T-helper 2 cell (primary cell): ENCODE measurements around the gene DOCK7.
"Not testable (repeated sequence)": the region's sequence is repeated elsewhere in the genome, so short reads cannot be mapped to it uniquely, and the experiment has no call there.

Source experiments
- DNase-seq, 5 experiments: peaks; one replicate each; pipeline versions ENCODE4 v3.0.0 to v3.0.0-alpha.2; 2012 to 2022

Gene DOCK7

GRCh38 chr1:62694479-62694878 lies 6.3 kb upstream of the DOCK7 start:
- not testable (repeated sequence) for DNase-seq

DNA sequence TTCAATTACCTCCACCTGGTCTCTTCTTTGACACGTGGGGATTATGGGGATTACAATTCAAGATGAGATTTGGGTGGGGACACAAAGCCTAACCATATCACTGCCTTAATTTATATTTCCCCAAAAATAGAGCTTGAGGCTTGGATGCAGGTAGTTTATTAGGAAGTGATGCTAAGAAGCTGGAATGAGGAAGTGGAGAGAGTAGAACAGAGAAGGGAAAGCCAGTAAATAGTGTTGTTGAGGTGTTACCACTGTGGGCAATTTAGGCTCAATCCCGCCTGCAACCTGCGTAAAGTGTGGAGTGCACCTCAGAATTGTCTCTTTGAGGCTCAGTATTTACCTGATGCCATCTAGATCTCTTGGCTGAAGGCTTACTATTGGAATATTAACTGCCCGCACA lies 4.9 kb upstream of the DOCK7 start:
- no peak for DNase-seq

GRCh38 chr1:62691062-62691844 lies 3.1 kb upstream of the DOCK7 start:
- DNase-seq, result no peak

GRCh38 chr1:62689524-62689923 lies 1.3 kb upstream of the DOCK7 start:
- DNase-seq, result no peak

DNA sequence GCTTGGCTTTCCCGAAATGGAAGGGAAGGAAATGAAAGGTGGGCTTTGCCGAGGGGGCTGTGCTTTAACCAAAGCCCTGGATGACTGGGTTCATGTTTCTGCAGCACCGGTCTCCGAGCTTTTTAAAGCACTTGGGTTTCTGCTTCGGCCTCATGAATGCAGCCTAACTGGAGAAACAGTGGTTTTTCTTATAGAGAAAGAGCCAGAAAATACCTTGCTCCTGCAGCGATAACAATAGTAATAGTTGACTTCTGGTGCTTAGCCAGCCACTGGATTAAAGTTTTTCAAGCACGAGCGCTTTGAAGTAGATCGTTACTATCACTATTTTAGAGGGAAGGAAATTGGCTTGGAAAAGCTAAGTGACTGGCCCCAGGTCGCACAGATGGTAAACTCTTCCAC lies 500 bp upstream of the DOCK7 start:
- DNase-seq, result peak in 1 of 5 experiments; percentile 18

GRCh38 chr1:62687421-62687902 lies 724 bp downstream of the DOCK7 start:
- DNase-seq, result peak in 2 of 5 experiments; percentile 9 to 51

DNA sequence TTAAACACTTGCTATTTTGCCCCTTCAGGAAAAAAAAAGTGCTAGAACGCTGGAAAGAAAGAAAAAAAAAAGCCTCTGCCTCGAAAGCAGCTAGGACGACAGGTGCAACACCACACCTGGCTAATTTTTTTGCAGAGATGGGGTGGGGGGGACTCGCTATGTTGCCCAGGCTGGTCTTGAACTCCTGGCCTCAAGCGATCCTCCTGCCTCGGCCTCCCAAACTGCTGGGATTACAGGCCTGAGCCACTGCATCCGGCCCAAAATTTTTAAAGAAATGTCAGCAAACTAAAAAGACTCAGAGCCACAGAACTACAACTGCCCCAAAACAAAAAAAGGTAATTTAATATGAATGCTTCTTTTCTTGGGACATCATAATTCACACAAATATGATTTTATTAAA lies 1.4 kb downstream of the DOCK7 start:
- no peak for DNase-seq

DNA sequence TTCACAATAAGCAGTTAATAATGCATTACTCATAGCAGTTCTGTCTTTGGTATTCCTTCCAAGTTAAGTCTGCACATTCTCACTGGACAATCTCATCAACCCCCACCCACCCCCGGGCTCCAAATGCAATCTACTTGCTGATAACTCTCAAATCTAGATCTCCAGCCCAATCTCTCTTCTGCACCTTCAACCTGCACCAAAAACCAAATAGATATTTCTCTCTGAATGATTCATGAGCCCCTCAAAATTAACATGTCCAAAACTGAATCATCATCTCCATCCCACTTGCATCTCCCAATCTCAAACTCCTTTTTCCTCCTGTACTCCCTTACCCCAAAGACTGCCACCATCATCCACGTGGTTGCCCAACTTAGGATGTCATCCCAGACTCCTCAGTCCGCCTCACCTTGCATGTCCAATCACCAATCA lies 2.7 kb downstream of the DOCK7 start:
- DNase-seq, result no peak

GRCh38 chr1:62682531-62682930 lies 5.7 kb downstream of the DOCK7 start:
- DNase-seq, result no peak

DNA sequence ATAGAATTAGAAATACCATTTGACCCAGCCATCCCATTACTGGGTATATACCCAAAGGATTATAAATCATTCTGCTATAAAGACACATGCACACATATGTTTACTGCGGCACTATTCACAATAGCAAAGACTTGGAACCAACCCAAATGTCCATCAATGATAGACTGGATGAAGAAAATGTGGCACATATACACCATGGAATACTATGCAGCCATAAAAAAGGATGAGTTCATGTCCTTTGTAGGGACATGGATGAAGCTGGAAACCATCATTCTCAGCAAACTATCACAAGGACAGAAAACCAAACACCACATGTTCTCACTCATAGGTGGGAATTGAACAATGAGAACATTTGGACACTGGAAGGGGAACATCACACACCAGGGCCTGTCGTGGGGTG lies 7.2 kb downstream of the DOCK7 start:
- DNase-seq, result not testable (repeated sequence)

GRCh38 chr1:62677822-62678221 lies 10.4 kb downstream of the DOCK7 start:
- not testable (repeated sequence) for DNase-seq

GRCh38 chr1:62676611-62677356 lies 11.4 kb downstream of the DOCK7 start:
- no peak for DNase-seq

DNA sequence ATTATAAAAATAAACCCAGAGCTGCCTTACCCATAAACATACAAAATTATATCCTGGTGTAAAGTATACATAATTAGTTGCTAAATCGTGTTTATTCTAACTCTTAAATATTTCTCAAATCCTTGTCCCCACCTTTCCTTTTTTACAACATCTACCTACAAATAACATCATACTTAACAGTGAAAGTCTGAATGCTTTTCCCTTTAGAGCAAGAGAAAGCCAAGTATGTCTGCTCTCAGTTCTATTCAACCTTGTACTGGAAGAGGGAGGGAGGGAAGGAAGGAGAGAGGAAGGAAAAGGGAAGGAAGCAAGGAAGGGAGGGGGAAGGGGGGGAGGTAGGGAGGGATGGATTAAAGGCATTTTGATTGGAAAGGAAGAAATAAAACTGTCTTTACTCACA lies 14.6 kb downstream of the DOCK7 start:
- no peak for DNase-seq

DNA sequence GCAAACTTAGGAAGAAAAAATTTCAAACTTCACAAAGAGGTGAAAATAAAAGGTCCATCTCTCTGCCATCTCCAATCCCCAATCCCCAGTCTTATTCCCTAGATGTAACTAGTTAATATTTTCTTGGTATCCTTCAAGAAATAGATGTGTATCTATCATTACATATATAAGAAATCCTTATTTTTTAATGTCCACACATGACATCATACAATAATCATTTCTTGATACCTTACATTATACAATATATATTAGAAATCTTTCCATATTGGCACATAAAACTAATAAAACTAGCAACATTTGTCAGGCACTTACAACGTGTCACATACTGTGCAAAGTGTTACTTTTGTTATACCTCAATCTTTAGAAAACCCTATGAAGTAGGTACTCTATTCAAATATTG lies 16.2 kb downstream of the DOCK7 start:
- DNase-seq, result no peak

DNA sequence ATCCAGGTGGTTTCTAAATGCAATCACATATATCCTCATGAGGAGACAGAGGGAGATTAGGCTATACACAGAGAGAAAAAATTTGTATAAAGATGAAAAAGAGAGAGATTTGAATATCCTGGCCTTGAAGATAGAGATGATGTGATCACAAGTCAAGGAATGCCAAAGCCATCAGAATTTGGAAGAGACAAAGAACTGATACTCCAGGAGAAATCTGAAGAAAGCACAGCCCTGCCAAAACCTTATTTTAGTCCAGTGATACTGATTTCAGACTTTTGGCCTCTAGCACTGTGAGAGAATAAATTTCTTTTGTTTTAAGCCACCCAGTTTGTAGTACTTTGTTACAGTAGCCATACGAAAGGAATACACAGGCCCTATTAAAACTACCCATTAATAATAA lies 33.4 kb downstream of the DOCK7 start:
- no peak for DNase-seq

DNA sequence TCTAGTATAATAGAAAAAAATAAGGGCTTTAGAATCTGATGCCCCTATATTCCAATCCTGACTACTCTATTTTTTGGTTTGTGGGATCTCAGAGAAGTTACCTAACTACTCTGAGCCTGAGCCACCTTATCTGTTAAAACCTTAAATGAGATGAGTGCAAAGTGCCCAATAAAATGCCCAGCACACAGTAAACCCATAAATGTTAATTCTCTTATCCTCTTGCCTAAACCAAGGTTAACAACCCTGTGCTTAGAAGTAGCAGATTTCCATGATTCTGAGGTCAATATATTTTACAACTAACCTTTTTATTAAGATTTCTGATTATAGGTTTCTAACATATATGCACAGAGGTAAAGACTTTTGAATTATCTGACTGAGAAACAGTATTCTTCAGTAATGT lies 35.8 kb downstream of the DOCK7 start:
- DNase-seq, result no peak

DNA sequence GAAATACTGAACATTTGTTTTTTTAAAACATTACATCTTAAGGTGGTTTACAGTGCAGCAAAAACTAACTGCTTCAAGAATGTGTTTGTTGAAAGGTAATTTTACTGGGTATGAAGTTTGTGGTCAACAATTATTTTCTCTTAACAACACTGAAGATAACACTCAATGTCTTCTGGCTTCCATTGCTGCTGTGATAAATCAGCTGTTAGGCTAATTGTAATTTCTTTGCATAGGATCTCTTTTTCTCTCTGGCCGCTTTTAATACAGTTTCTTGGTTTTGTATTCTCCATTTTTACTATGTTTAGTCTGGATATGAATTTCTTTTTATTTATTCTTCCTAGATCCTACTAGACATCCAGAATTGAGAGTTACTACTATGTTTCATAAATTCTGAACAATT lies 44.9 kb downstream of the DOCK7 start:
- DNase-seq, result no peak

DNA sequence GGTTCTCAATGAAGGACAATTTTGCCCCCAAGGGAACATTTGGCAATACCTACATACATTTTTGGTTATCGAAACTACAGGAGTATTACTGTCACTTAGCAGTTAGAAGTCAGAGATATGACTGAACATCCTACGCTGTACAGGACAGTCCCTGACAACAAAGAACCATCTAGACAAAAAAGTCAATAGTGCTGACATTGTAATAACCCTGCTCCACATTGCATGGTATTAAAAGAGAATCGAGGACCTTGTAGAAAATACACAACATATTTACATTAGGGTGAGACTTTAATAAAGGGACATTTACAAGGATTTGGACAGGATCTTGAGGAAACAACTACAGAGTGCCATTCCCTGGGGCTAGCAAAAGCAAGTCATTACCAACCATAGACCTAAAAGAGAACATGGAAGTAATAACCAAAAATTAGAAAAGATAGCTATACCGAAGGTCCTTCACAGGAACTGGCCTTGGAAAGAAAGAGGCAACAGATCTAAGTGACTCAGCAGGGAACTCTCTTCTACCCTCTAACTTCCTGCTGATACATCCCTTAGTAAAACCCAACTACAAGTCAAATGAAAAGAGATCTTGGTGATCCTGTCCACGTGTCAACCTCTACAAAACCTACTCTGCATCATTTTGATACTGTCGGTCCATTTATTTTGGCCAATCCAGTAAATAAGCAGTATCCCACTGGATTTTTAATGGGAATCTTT lies 50.6 kb downstream of the DOCK7 start:
- DNase-seq, result no peak

- DNase-seq, result no peak
Measured at GRCh38 chr1:62628506-62628905, 59.7 kb downstream of the DOCK7 start.

DNA sequence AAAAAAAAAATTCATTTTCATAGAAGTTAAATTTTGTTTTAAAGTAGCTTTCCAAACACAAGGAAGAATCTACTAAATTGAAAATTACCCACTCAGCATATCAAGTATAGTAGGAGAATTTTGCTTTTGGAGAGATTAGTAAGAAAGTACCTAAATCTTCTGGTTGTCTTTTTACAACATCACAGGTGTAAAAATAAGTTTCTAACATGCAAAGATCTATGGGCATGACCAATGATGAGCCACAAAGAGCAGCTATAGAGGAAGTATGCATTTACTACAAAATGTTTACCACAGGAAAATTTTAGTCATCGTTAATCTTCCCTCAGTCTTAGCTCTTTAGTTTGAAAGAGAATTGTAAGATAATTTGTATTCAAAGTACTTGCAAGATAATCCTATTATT lies 62.8 kb downstream of the DOCK7 start:
- peak in 1 of 5 experiments; percentile 80 for DNase-seq

DNA sequence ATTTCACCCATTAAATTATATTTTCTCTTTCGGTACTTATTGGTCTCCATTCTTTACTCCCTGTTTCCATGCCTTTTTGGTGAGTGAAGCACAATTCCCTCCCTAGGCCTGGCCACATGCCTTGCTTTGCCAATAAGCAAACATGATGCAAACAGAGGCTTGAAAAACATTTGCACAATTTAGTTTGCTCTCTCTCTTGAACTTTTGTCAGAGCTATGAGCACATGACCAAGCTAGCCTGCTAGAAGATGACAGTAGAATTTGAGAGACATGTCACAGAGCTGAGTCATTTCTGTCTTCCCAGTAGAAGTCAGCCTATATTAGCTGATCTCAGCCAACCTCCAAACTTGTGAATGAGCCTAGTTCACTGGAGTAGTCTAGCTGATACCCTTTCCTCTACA lies 66.3 kb downstream of the DOCK7 start:
- DNase-seq, result peak in 1 of 5 experiments; percentile 89

- no peak for DNase-seq
Measured at GRCh38 chr1:62613890-62614289, 74.3 kb downstream of the DOCK7 start.

- DNase-seq, result no peak
Measured at GRCh38 chr1:62613325-62613727, 74.9 kb downstream of the DOCK7 start.
